NCI-H1930 (cell line): ENCODE measurements around the gene NRSN2.

ENCODE experiments used
- DNase-seq, 2 experiments: peaks; one replicate each; lab custom pipeline; 2025; lab: John Stamatoyannopoulos, UW

The NRSN2 gene

DNA sequence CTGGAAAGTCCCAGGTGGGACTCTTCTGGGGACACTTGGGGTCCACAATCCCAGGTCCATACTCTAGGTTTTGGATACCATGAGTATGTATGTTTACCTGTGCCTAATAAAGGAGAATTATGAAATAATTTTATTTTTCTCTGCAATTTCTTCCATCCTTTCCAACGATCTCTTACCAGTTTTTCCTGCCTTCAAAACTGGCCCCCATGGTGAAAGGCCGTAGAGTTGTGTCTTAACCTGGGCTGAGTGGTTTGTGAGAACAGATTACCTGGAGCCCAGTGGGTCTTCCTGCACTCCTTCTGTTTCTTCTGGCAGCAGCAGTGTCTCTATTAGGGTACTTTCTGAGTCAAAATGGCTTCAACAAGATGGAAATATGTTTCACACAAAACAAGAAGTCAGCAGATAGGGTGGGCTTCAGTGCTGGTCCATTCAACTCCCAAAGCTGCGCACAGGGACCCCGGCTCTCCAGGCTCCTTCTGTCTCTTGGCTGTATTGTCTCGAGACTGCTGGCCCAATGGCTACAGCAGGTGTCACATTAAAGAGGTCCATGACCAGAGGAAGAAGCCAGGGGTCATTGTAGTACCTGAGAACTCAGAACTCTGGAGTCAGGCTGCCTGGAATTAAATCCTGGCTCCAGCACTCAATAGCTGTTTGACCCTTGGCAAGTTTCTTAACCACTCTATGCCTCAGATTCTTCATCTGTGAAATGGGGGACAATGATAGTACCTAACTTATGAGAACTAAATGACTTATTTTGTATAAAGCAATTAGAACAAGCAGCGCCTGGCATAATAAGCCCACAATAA, 50.7 kb downstream of the NRSN2 start:
- no peak for DNase-seq

GRCh38 chr20:399182-399707, 52.3 kb downstream of the NRSN2 start:
- DNase-seq: no peak

GRCh38 chr20:400128-400453, 53.2 kb downstream of the NRSN2 start:
- DNase-seq: no peak

- DNase-seq: no peak
These were observed 53.8 kb downstream of the NRSN2 start for GRCh38 chr20:400454-401275.

- peak in 1 of 2 experiments; percentile 85 for DNase-seq
These were observed 55.0 kb downstream of the NRSN2 start for GRCh38 chr20:401682-402495.

- no peak for DNase-seq
These were observed 55.6 kb downstream of the NRSN2 start for GRCh38 chr20:402496-402885.

- no peak for DNase-seq
These were observed 56.1 kb downstream of the NRSN2 start for GRCh38 chr20:402898-403581.

- DNase-seq: no peak
These were observed 56.7 kb downstream of the NRSN2 start for GRCh38 chr20:403582-403957.

DNA sequence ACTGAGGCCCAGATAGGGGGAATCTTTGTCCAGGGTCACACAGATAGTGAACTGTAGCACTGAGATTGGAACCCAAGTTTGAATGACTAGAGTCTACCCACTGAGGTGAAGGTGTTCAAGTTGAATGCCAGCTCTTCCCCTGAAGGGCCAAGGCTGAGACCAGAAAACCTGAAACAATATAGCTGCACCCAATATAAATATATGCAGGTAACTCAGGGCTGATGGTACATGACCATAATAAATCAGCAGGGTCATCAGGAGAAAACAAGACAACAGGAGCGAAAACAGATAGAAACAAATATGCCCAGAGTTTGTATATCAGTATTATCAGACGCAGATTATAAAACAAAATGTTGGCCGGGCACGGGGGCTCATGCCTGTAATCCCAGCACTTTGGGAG, 57.2 kb downstream of the NRSN2 start:
- DNase-seq: no peak
